SIG-M5 treated with dmso at 0.1 percent for 504 hours (cell line): ENCODE measurements around the gene SEPTIN12.

Experiments used
- DNase-seq: peaks from one replicate; lab custom pipeline; 2025; ENCODE audit not compliant: unreplicated experiment; lab: John Stamatoyannopoulos, UW

The SEPTIN12 gene, protein sequence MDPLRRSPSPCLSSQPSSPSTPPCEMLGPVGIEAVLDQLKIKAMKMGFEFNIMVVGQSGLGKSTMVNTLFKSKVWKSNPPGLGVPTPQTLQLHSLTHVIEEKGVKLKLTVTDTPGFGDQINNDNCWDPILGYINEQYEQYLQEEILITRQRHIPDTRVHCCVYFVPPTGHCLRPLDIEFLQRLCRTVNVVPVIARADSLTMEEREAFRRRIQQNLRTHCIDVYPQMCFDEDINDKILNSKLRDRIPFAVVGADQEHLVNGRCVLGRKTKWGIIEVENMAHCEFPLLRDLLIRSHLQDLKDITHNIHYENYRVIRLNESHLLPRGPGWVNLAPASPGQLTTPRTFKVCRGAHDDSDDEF

DNA sequence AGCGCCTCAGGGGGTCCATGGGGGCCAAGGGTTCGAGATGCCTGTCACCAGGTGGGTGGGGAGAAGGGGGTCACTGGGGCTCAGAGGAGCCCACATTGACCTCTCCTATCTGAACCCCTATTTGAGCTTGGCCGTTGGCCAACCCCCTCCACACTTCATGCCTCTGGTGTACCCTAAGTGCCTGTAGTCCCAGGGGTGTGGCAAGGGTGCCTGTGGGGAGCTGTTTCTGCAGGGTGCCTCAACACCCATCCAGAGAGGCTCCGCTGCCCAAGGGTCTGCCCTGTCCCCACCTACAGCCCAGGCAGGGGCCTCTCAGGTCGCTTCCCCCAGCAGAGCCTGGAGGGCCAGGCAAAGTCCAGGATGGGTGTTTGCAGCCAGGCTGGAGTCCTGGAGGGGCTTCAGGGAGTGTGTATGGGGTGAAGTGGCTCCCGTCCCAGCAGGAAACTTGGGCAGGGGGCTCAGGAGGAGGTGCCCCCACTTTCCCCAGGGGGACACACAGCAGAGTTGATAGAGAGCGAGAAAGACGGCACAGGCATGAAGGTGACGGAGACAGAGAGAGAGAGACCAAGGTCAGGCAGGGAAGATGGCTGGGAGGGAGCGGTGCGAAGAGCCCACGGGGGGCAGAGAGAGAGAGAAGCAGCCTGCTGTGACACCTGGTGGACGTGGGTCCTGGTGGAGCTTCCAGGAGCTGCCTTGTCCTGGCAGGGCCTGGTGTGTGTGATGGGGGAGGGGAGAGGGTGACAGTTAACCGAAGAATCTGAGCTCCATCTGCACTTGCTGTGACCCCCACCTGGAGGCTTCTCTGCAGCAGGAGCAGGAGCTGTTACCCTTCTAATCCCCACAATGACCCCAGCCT lies at the start of gene SEPTIN12:
Gene SEPTIN12, minus strand, starts transcription at position 719 of the 856 bp plus-strand sequence. Its CDS starts 700 bp downstream, at position 19.
- no peak for DNase-seq

DNA sequence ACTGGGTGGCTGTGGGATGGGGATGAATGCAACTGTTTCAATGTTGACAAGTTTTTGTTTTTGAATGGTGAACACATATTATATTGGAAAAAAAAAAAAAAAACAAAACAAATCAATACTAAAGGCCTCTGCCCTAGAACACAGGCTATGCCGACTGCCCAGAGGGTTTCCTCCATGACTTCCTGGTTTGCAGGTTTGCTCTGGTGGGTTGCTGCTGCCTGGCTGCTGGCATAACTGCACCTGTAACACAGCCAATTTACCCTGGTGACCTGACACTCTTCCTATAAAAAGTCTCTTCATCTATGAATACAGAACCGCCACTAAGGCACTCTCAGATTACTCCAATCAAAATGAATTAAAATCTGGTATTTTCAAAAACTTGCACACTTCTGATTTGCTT lies 48.6 kb upstream of the SEPTIN12 start:
- DNase-seq, result no peak

DNA sequence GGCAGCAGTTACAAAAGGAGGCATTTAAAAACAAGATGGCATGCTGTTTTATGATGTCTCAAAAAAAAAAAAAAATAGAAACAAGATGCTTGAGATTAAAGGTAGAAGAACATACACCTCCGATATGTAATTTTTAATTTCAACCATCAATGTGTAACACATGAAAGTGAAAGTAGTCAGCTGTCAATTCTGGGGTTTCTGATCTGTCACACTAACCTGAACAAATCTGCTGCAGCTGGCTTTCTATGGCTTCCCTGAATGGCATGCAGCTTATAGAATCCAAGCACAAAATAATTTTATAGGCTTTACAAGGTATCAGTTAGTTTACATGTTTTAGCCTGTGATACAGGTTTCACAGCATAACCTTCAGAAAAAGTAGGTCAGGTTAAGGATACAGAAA lies 45.4 kb upstream of the SEPTIN12 start:
- no peak for DNase-seq

DNA sequence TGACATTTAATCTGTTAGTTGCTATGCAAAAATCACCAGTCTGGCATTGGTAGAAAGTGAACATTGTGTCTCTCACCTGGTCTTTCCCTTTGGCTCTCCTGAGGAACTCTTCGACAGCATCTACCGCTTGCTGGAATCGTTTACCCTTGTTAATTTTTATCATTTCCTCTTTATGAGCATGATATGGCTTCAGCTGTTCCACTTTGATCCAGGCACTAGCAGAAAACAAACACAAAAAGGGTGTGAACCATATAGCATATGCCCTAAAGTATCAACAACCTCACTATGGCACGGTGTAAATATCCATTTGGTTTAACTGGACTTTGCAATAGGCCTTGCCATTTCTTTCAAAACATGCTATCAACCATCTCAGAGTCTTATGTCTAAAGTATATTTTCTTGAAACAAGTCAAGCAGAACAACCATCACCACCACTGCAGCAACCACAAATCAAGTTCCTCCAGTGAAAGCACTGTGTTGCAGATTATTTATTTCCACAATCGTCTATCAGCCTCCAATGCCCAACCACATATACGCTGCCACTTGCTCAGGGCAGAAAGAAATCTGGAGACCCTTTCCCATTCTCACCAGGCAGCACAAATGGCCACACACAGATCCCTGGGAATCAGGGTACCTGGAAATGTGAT lies 44.7 kb upstream of the SEPTIN12 start:
- DNase-seq, result no peak

DNA sequence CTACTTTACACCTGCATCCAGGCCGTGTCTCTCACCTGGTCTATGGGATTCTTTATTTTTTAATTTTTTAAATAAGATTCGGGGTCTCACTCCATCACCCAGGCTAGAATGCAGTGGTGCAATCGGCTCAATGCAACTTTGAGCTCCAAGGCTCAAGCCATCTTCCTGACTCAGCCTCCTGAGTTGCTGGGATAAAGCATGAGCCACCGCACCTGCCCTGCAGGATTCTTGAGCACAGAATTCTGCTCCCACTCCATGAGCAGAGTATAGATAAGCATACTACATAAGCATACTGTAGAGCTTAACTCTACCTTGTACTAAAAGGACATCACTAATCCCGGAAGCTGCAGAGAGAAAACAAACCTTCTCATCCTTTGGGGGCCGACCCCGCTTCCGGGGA lies 43.5 kb upstream of the SEPTIN12 start:
- no peak for DNase-seq

DNA sequence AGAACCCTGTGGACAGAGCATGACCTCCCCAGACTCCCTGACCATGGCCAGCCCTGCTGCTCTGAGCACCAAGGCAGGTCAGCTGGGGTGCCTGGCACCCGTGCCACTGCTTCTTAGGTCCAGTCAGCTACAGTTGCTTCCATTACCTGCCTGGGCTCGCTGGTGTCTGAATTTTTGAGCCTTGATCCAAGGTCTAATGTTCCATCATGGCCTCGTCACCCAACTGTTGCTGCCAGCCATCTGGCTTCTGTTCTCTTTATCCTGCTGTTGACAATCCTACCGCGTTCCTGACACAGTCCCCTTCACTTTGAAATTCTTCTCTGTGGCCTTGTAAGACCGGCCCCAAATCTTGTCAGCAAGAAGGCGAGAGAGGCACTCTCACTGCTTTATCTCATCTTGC lies 42.3 kb upstream of the SEPTIN12 start:
- no peak for DNase-seq

DNA sequence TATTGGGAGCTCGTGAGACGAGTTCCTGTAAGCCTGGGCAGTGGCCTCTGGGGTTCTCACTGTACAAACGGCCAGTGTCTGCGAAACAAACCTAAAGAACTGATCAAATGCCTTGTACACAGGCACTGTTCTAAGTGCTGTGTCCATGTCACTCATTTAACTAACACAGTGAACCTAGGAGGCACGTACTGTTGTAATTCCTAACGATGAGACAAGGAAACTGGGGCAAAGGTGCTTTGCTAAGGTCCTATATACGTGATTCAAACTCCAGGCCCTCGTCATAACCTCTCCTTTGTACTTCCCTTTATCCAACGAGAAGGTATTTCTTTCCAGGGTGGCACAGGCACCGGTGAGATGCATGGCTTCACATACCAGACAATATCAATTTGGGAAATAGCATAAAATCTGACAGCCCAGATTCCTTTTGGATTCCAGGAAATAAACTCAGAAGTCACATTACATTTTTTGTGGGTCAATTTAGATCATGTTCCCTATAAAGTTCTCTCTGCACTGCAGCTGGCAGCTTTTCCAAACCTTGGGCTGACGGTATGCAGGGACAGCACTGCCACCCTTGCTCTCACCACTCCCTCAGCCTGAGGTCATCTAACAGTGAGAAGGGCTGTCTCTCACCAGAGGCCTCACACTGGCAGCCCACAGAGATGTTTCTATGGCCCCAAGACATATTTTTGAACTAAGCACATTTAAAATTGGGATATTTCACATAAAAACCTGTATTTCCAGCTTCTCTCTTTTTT lies 40.6 kb upstream of the SEPTIN12 start:
- DNase-seq, result no peak

DNA sequence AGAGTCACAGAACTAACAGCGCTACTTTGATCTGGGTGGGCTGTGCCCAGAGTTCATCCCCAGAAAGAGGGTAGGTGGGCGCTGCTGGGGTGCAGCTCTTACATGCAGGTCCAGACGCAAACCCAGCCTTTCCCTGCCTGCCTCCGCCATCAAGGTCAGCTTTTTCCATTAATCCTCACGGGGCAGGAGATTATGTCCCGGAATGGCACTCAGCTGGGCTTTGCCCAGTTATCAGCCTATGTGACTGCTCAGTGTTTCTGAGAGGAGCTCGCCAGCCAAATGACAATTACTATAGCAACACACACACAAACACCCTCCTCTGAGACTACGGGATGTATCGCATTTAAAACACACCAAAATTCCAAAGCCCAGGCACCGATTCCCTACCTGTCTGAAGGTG lies 38.8 kb upstream of the SEPTIN12 start:
- no peak for DNase-seq

DNA sequence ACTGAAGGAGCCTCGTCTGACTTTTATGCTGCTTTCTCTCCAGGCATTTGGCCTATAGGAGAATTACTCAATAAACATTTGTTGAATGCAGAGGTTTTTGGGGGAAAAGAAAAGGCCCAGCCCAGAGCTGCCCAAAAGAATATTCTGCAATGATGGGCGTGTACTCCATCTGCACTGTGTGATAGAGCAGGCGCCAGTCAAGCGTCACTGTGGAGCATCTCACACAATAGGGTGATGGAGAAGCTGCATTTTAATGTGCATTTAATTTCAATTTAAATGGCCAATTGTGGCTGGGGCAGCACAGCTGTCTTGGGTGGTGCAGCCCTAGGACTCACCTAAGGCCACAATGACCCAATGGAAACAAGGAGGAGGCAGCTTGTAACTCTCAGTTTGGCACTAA lies 38.4 kb upstream of the SEPTIN12 start:
- no peak for DNase-seq

DNA sequence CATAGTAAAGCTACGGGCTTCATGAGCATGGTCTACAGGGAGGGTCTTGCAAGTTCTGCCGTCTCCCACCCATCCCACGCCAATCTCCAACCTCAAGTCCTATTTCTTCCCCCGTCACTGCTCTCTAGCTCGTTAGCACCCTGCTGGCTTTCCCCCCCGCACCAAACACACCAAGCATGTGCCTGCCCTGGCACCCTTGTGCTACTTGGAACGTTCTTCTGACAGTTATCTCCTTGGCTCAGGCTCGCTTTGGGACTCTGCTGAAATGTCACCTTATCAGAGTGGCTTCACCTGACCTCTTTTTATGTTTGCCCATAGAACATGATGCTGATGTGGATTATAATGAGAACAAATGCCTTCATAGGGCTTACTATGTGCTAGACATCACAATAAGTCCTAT lies 37.1 kb upstream of the SEPTIN12 start:
- DNase-seq, result no peak

DNA sequence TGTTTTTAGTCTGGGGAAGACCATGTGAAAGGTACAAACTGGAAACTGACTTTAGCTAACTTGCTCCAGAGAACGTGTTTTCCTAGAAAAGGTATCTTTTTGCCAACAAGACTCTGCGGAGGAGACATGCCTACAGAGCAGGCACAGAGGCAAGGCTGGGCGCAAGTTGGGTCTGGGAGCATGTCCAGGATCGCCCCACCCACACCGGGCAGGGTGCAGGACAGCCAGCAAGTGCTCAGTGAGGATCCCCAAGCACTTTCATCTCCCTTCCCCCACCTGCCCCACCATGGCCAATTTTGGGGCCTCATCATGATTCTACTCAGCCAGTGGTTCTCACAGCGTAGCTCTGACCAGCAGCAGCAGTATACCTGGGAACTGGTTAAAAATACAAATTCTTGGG lies 32.5 kb upstream of the SEPTIN12 start:
- no peak for DNase-seq

DNA sequence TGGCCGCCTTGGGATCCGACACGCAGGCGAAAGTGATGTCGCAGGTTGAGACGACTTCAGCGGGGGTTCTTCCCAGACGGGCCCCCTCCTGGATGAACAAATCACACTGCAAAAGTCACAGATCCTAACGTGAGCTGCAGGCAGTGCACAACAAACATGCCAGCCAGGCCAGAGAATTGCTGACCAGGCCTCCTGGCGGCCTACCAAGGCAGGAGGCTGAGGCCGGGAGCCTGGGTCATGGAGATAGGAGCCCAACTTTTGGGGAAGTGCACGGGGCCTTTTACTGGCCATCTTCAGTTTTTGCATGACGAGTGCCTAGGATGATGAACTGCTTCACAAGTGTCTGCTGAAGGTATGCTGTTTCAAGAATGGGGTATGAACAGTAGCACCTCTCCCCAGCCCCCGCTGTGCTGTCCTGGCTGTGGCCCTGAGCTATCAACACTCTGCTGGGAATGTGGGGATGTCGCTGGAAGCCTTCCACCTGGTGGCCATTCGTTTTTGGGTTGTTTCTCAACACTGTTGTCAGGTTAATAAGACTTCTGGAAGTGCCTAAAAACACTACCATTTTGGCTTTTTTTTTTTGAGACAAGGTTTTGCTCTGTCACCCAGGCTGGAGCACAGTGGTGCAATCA lies 26.5 kb upstream of the SEPTIN12 start:
- DNase-seq, result no peak

DNA sequence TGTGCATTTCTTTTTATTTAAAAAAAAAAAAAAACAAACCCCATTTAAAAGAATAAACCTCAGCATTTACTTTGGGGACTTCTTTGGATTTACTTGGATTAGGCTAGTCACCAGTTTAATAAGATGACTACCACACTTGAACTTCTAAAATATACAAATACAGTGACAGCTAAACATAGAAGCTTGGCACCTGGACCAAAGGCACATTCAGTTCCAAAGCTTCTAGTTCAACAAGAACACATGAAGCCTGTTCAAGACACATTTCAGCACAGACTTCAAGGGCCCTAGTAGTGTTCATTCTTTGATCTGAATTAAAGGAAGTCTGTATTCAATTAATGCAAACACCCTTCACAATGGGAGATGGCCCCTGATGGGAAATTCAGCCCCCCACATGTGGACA lies 25.9 kb upstream of the SEPTIN12 start:
- no peak for DNase-seq

DNA sequence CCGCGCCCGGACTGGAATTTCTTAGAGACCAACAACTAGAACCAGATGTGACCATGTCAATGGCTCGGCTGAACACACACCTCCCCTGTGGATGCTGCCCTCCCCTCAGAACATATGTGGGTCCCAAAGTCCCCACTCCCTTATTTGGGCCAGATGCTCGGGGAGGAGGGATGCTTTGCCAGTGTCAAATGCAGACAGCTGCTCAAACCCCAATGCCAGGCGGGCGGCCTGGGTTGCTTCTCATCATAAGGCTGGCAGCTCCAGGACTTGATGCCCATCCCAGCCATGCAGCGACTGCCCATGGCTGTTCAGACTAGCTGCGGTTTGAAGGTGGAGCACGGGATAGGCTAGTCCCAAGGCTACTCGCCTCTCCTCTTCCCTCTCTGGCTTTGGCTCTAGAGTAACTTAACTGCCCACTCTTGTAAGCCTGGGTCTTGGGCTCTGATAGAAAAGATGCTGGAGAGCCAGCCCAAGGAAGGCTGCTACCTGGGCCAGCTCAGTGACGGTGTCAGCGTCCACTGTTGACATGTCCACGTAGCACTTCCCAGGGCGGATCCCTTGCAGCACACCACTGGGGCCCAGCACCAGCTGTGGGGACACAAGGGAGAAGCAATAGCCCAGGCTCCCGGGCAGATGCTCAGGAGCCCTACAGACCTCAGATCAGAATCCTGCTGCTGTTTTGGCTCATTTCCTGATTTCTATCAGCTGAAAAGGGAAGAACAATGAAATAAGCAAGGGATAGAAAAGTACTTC lies 25.3 kb upstream of the SEPTIN12 start:
- no peak for DNase-seq

DNA sequence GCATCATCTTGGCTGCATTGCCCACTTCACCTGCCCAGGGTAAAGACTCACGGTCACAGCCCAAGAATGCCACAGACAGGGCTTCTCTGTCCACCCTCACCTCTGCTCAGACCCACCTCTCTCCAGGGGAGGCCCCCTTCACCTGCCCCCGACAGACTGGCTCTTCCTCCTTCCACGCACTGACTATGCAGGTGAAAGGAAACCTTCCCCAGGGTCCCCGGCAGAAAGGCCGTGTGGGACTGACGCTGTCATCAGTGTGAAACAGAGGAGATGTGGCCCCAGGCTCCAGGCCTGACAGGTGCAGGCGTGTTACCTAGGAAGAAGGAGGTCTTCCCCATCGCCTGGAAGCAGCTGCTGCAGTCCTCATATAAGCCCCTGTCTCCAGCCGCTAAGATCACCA lies 23.6 kb upstream of the SEPTIN12 start:
- no peak for DNase-seq

DNA sequence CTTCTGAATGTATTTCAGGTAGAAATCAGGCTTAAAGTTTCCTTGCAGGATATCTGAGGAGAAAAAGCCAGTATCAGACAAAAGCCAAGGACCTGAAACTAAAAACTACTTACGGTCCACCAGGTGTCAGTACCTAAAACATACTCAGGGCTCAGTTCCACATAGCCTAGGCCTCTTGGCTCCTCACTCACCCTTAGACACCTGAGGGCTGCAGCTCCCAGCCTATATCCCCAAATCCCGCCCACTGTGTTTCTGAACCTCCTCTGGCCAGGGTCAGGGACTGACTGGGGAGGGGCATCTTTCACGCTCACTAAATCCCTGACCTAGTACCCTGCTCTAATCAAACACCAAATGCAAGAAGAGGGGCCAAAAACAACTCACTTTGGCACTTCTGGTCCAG lies 23.1 kb upstream of the SEPTIN12 start:
- no peak for DNase-seq

DNA sequence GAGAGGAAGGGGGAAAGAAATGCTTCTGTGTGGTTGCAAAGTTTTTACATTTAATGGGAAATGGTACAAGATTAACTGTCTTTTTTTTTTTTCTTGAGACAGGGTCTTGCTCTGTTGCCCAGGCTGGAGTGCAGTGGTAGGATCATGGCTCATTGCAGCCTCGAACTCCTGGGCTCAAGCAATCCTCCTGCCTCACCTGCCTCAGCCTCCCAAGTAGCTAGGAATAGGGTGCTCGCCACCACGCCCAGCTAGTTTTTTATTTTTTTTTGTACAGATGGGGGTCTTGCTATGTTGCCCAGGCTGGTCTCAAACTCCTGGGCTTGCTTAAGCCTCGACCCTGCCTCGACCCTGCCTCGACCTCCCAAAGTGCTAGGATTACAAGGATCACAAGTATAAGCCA lies 18.1 kb upstream of the SEPTIN12 start:
- no peak for DNase-seq

DNA sequence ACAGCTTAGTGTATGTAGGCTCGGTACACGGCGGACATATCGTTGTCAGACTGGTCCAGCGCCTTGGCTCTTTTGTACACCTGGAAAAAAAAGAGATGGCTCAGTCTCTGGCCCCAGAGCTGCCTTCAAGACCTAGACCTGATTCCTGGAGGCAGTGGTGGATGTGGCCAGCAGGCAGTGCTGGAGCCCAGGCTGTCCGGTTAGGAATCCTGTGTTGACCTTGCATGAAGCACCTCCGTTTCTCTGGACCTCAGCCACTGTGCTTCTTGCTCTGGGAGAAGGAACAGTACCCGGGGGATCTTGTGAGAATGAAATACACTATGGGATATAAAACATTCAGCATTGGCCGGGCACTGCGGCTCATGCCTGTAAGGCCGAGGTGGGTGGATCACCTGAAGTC lies 17.1 kb upstream of the SEPTIN12 start:
- DNase-seq, result no peak

DNA sequence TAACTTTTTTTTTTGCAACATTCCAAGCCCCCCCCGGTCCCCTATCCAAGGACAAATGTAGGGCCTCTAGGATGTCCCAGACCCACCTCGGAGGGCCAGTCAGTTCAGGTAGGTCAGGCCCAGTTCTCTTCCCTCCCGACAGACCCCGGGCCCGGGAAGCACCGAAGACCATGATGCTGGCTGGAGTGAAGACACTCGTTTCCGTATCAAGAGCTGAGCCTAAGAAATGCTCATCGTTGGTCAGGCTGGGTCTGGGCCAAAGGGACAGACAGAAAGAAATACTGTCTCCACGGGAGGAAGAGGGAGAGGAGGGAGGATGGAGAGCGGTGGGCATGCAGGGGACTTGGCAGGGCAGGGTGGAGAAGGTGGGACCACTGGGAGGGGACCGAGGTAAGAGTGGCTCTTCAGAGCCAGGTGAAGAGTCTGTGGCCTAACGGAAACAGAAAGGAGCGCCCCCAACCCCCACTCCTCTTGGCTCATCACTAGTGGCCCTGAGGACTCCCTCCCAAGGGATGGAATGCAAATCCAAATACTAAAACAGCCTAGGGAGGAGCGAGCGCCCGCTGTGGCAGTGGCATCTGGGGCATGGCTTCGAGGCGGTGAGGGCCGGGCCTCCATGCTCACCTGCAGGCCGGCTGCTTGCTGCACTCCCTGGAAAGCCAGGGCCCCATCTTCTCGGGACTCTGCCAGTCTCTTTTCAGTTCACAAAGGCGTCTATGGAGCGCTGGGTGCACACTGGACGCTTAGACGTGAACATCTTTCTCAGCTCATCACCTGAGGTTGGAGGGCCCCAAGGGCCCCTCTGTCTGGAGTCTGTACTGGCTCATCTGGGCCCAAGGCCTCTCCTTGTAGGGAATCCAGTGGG lies 16.0 kb upstream of the SEPTIN12 start:
- DNase-seq, result no peak
